ENCODE results near the gene SRSF9.

- no peak for TF ChIP-seq POLR2A (IDR thresholded peaks at IDR 0.05)
- no peak for TF ChIP-seq CTCF (IDR thresholded peaks at IDR 0.05)
Observed at GRCh38 chr12:120500581-120500980, 31.0 kb upstream of the SRSF9 start.
